Neural cell (in vitro differentiated cells): ENCODE measurements around the gene WNT16. TPM values are rescaled to one million over a fixed set of nuclear protein-coding genes. Genes with fewer than 3 reads are reported as not detected.

Experiments used
- H2AFZ ChIP-seq: fragments of 200-600, 300-800 bp; sonication (generic), shearing (Covaris generic); 2 replicates; pipeline ENCODE4 v1.6.0; 2014; ENCODE audit warnings: low read depth, mild to moderate bottlenecking, antibody characterized with exemption, low read length, moderate library complexity
- H3F3A ChIP-seq: fragments of 200-600 bp; shearing (Covaris generic); 2 replicates; pipeline ENCODE4 v1.6.1; 2016; ENCODE audit warnings: mild to moderate bottlenecking, moderate library complexity, mixed read lengths, antibody characterized with exemption, low read length; ENCODE audit not compliant: insufficient read depth, poor library complexity, severe bottlenecking
- H3K27ac ChIP-seq: fragments of 200-600, 300-800 bp; sonication (generic), shearing (Covaris generic); 2 replicates; pipeline ENCODE4 v1.5.1; 2014; ENCODE audit warnings: mild to moderate bottlenecking, low read length, moderate library complexity
- H3K27me3 ChIP-seq: fragments of 300-800, 200-600 bp; sonication (generic), shearing (Covaris generic); 2 replicates; pipeline ENCODE4 v1.6.0; 2014; ENCODE audit warnings: mild to moderate bottlenecking, low read depth, low read length, moderate library complexity; ENCODE audit not compliant: insufficient read depth
- H3K36me3 ChIP-seq: fragments of 300-800, 200-600 bp; sonication (generic), shearing (Covaris generic); 2 replicates; pipeline ENCODE4 v1.5.1; 2014; ENCODE audit warnings: mild to moderate bottlenecking, antibody characterized with exemption, low read length, moderate library complexity; ENCODE audit not compliant: insufficient read depth
- H3K4me2 ChIP-seq: fragments of 300-800, 200-600 bp; sonication (generic), shearing (Covaris generic); 2 replicates; pipeline ENCODE4 v1.6.0; 2014; ENCODE audit warnings: mild to moderate bottlenecking, low read length
- H3K4me3 ChIP-seq: fragments of 300-800, 200-600 bp; sonication (generic), shearing (Covaris generic); 2 replicates; pipeline ENCODE4 v1.5.1; 2014; ENCODE audit warnings: mild to moderate bottlenecking, low read length, moderate library complexity
- H3K79me2 ChIP-seq: fragments of 200-600 bp; shearing (Covaris generic); replicated peaks from 2 replicates; pipeline ENCODE4 v1.6.0; 2014; ENCODE audit warnings: mild to moderate bottlenecking, low read length, moderate library complexity; ENCODE audit not compliant: insufficient read depth
- H3K9ac ChIP-seq: fragments of 300-800, 200-600 bp; sonication (generic), shearing (Covaris generic); 2 replicates; pipeline ENCODE4 v1.6.1; 2016; ENCODE audit warnings: mild to moderate bottlenecking, low read length, mixed read lengths
- H3K9me2 ChIP-seq: fragments of 200-600 bp; shearing (Covaris generic); 2 replicates; pipeline ENCODE4 v1.6.1; 2016; ENCODE audit warnings: mild to moderate bottlenecking, low read length, mixed read lengths; ENCODE audit not compliant: insufficient read depth
- H3K9me3 ChIP-seq: fragments of 200-600, 300-800 bp; sonication (generic), shearing (Covaris generic); 2 replicates; pipeline ENCODE4 v1.6.1; 2016; ENCODE audit warnings: mild to moderate bottlenecking, mixed run types, low read length, moderate library complexity, mixed read lengths
- H4K20me1 ChIP-seq: fragments of 200-600 bp; shearing (Covaris generic); 2 replicates; pipeline ENCODE4 v1.6.1; 2016; ENCODE audit warnings: mild to moderate bottlenecking, mixed run types; ENCODE audit not compliant: insufficient read depth
- EP300 ChIP-seq: fragments of 450-650 bp; conservative IDR thresholded peaks from 2 replicates; pipeline ENCODE4 v1.6.1; 2014; ENCODE audit warnings: antibody characterized with exemption, mild to moderate bottlenecking, moderate library complexity; ENCODE audit not compliant: poor library complexity, severe bottlenecking
- EZH2 ChIP-seq: fragments of 200-600, 300-800 bp; shearing (Covaris generic), sonication (generic); IDR thresholded peaks from 2 replicates; pipeline ENCODE4 v1.6.1; 2014; ENCODE audit warnings: antibody characterized with exemption, low read length, borderline replicate concordance, mild to moderate bottlenecking; ENCODE audit not compliant: insufficient read depth, poor library complexity, severe bottlenecking
- MXI1 ChIP-seq: fragments of 450-650 bp; conservative IDR thresholded peaks from 2 replicates; pipeline ENCODE4 v1.6.1; 2014; ENCODE audit warnings: antibody characterized with exemption, mild to moderate bottlenecking; ENCODE audit not compliant: poor library complexity, severe bottlenecking
- POLR2AphosphoS5 ChIP-seq: IDR thresholded peaks from 2 replicates; pipeline ENCODE4 v1.6.1; 2012
- RAD21 ChIP-seq: fragments of 450-650 bp; conservative IDR thresholded peaks from 2 replicates; pipeline ENCODE4 v1.6.1; 2014; ENCODE audit warnings: antibody characterized with exemption, mild to moderate bottlenecking, moderate library complexity
- SMC3 ChIP-seq: fragments of 450-650 bp; conservative IDR thresholded peaks from 2 replicates; pipeline ENCODE4 v1.6.1; 2014; ENCODE audit warnings: antibody characterized with exemption, mild to moderate bottlenecking, moderate library complexity; ENCODE audit not compliant: poor library complexity
- TAF1 ChIP-seq: IDR thresholded peaks from 2 replicates; pipeline ENCODE4 v1.6.1; 2012; ENCODE audit warnings: low read depth
- polyA plus RNA-seq: library from polyadenylated mRNA; depleted of rRNA; stranded (reverse); fragments of >200 nt; gene quantifications from 2 replicates; pipeline ENCODE4 v1.2.3, GENCODE V29; 2014
- TF ChIP-seq, protein P1 (sequence below): fragments of 450-650 bp; IDR thresholded peaks from 2 replicates; pipeline ENCODE4 v1.5.1; 2014; ENCODE audit warnings: antibody characterized with exemption, mild to moderate bottlenecking, moderate library complexity; ENCODE audit not compliant: poor library complexity, severe bottlenecking
- TF ChIP-seq, protein P2 (sequence below): IDR thresholded peaks from 2 replicates; pipeline ENCODE4 v1.6.1; 2012; ENCODE audit warnings: borderline replicate concordance

Gene WNT16
- polyA plus RNA-seq, 1 donor from 2014 or later = not detected

DNA sequence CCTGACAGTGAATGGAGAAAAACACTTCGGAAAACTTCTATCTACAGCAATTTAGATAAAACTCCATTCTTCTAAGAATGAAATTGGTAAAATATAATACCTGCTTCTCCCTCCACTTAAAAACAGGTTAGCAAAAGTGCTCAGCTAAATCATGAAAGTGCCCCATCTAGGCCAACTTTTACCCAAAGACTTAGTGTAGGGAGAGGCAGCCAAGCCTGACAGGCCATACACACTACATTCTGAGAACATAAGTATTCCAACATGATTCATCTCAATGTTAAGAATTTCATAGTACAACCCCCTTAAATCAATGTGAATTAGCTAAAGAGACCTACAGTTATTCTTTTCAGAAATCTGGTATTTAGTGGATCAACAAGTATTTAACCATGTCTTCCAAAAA is 60.1 kb downstream of the WNT16 start:
- Histone ChIP-seq H3K27ac (no peak overlapping the region), H4K20me1 (no peaks in the 10 kb centered on the region), H3K9ac (no peak overlapping the region), H2AFZ (no peak overlapping the region), H3K9me2 (no peaks in the 10 kb centered on the region), H3F3A (no peaks in the 10 kb centered on the region), H3K36me3 (peaks cover 4% of the 10 kb centered on the region), H3K9me3 (no peaks in the 10 kb centered on the region), H3K79me2 (peaks cover 64% of the 10 kb centered on the region), H3K4me2 (no peak overlapping the region), H3K27me3 (no peaks in the 10 kb centered on the region), H3K4me3 (no peak overlapping the region)
- TF ChIP-seq MXI1 (no peak), EP300 (no peak), RAD21 (no peak), SMC3 (no peak)
- TF ChIP-seq, protein P1, sequence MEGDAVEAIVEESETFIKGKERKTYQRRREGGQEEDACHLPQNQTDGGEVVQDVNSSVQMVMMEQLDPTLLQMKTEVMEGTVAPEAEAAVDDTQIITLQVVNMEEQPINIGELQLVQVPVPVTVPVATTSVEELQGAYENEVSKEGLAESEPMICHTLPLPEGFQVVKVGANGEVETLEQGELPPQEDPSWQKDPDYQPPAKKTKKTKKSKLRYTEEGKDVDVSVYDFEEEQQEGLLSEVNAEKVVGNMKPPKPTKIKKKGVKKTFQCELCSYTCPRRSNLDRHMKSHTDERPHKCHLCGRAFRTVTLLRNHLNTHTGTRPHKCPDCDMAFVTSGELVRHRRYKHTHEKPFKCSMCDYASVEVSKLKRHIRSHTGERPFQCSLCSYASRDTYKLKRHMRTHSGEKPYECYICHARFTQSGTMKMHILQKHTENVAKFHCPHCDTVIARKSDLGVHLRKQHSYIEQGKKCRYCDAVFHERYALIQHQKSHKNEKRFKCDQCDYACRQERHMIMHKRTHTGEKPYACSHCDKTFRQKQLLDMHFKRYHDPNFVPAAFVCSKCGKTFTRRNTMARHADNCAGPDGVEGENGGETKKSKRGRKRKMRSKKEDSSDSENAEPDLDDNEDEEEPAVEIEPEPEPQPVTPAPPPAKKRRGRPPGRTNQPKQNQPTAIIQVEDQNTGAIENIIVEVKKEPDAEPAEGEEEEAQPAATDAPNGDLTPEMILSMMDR = no peak

DNA sequence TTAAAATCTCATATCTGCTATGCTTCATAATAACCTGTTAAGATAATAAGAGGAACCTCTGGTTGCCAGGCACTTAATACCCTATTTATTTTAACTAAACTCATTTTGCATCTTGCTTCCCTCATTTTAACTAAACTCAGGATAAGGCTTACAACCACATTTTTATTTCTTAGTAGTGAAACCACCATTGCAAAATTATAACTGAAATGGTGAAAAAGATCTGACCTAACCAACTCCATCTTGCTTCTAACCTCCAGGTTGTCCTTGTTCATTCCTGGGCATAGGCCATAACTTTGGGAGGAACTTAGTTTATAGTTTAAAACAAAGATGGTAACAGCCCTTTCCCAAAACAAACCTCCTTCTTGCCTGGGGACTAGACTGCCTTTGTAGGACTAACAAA is 61.3 kb downstream of the WNT16 start:
- no peak overlapping the region for H2AFZ ChIP-seq
- no peak overlapping the region for H3K9ac ChIP-seq
- no peak for TF ChIP-seq RAD21
- TF ChIP-seq, protein P1 = no peak
- TF ChIP-seq POLR2AphosphoS5 = no peak
- no peak for TF ChIP-seq EP300
- TF ChIP-seq, protein P2, sequence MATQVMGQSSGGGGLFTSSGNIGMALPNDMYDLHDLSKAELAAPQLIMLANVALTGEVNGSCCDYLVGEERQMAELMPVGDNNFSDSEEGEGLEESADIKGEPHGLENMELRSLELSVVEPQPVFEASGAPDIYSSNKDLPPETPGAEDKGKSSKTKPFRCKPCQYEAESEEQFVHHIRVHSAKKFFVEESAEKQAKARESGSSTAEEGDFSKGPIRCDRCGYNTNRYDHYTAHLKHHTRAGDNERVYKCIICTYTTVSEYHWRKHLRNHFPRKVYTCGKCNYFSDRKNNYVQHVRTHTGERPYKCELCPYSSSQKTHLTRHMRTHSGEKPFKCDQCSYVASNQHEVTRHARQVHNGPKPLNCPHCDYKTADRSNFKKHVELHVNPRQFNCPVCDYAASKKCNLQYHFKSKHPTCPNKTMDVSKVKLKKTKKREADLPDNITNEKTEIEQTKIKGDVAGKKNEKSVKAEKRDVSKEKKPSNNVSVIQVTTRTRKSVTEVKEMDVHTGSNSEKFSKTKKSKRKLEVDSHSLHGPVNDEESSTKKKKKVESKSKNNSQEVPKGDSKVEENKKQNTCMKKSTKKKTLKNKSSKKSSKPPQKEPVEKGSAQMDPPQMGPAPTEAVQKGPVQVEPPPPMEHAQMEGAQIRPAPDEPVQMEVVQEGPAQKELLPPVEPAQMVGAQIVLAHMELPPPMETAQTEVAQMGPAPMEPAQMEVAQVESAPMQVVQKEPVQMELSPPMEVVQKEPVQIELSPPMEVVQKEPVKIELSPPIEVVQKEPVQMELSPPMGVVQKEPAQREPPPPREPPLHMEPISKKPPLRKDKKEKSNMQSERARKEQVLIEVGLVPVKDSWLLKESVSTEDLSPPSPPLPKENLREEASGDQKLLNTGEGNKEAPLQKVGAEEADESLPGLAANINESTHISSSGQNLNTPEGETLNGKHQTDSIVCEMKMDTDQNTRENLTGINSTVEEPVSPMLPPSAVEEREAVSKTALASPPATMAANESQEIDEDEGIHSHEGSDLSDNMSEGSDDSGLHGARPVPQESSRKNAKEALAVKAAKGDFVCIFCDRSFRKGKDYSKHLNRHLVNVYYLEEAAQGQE = no peak
- no peak for TF ChIP-seq MXI1
- no peak for TF ChIP-seq EZH2
- TF ChIP-seq SMC3 = no peak
- TF ChIP-seq TAF1 = no peak
- no peaks in the 10 kb centered on the region for H3F3A ChIP-seq
- no peak overlapping the region for H3K27ac ChIP-seq
- H3K4me2 ChIP-seq = no peak overlapping the region
- H3K27me3 ChIP-seq = no peaks in the 10 kb centered on the region
- peaks cover 64% of the 10 kb centered on the region for H3K79me2 ChIP-seq
- no peaks in the 10 kb centered on the region for H3K9me3 ChIP-seq
- no peak overlapping the region for H3K4me3 ChIP-seq
- no peaks in the 10 kb centered on the region for H3K9me2 ChIP-seq
- H3K36me3 ChIP-seq = peaks cover 4% of the 10 kb centered on the region
- H4K20me1 ChIP-seq = no peaks in the 10 kb centered on the region
